GM12878 (cell line): Measurements from ENCODE around the gene AZGP1.

Experiments
- ATF2 ChIP-seq: IDR thresholded peaks from 2 replicates; pipeline ENCODE4 v1.6.1; 2012; ENCODE audit warnings: low read length, inconsistent platforms
- CTCF ChIP-seq, 3 experiments: IDR thresholded peaks in 2 of 3; conservative IDR thresholded peaks in 1 of 3; 2 replicates each; pipeline ENCODE4 v1.5.1; 2011; ENCODE audit warnings: low read depth in 3 of 3, low read length in 3 of 3, mild to moderate bottlenecking in 3 of 3, control low read depth in 2 of 3, moderate library complexity in 2 of 3, inconsistent platforms in 1 of 3, mixed read lengths in 1 of 3; ENCODE audit not compliant: control insufficient read depth in 2 of 3, insufficient read depth in 1 of 3; ENCODE audit errors: extremely low read depth in 1 of 3
- EP300 ChIP-seq, 2 experiments: fragments of 150-350 bp in 1 of 2; IDR thresholded peaks; 2 replicates each; pipeline ENCODE4 v1.6.1; 2011 to 2012; ENCODE audit warnings: low read depth in 2 of 2, low read length in 2 of 2, borderline replicate concordance in 1 of 2, improper control_type of control experiment in 1 of 2, inconsistent platforms in 1 of 2; ENCODE audit not compliant: control insufficient read depth in 1 of 2
- IRF3 ChIP-seq: fragments of 450-650 bp; IDR thresholded peaks from 2 replicates; pipeline ENCODE4 v1.6.1; 2014; ENCODE audit warnings: mild to moderate bottlenecking
- MEF2A ChIP-seq: IDR thresholded peaks from 2 replicates; pipeline ENCODE4 v1.6.1; 2011; ENCODE audit warnings: low read depth, mild to moderate bottlenecking, low read length, moderate library complexity; ENCODE audit not compliant: insufficient read depth
- PBX3 ChIP-seq: IDR thresholded peaks from 2 replicates; pipeline ENCODE4 v1.6.1; 2011; ENCODE audit warnings: mild to moderate bottlenecking, low read depth, low read length, moderate library complexity; ENCODE audit not compliant: insufficient replicate concordance
- POLR2A ChIP-seq: IDR thresholded peaks from 2 replicates; pipeline ENCODE4 v1.6.1; 2011; ENCODE audit warnings: low read depth, mild to moderate bottlenecking, low read length
- RFX5 ChIP-seq: IDR thresholded peaks from 2 replicates; pipeline ENCODE4 v1.6.1; 2011; ENCODE audit warnings: low read depth, low read length, improper control_type of control experiment
- SIN3A ChIP-seq: IDR thresholded peaks from 2 replicates; pipeline ENCODE4 v1.6.1; 2012; ENCODE audit warnings: low read depth, low read length, improper control_type of control experiment
- TAF1 ChIP-seq: IDR thresholded peaks from 2 replicates; pipeline ENCODE4 v1.6.1; 2011; ENCODE audit warnings: mild to moderate bottlenecking, low read depth, low read length, borderline replicate concordance
- ZNF274 ChIP-seq: IDR thresholded peaks from one replicate; pipeline ENCODE4 v1.8.0; 2011; ENCODE audit not compliant: insufficient read length, insufficient read depth
- ZNF384 ChIP-seq: IDR thresholded peaks from 2 replicates; pipeline ENCODE4 v1.6.1; 2012; ENCODE audit warnings: low read depth, mild to moderate bottlenecking, low read length, improper control_type of control experiment, borderline replicate concordance
- TF ChIP-seq, protein P1 (sequence below): fragments of 450-650 bp; IDR thresholded peaks from 2 replicates; pipeline ENCODE4 v1.6.1; 2018; ENCODE audit warnings: borderline replicate concordance, mild to moderate bottlenecking; ENCODE audit not compliant: partially characterized antibody
- TF ChIP-seq, protein P2 (sequence below): fragments of 450-650 bp; formaldehyde crosslinking; IDR thresholded peaks from 2 replicates; pipeline ENCODE4 v1.4.0; 2020; ENCODE audit warnings: mild to moderate bottlenecking, moderate library complexity

GRCh38 chr7:100010901-100011300, 35.1 kb upstream of the AZGP1 start:
- TF ChIP-seq ZNF384 (no peak), EP300 (IDR thresholded peaks at IDR 0.05; ENCODE audit: borderline replicate concordance in 1 of 2, control insufficient read depth in 1 of 2, low read depth in 2 of 2, low read length in 2 of 2) (no peak), IRF3 (no peak), SIN3A (no peak), PBX3 (no peak), POLR2A (no peak), ATF2 (no peak), ZNF274 (no peak), TAF1 (no peak), CTCF (IDR thresholded peaks at IDR 0.05 in 2 of 3, conservative IDR thresholded peaks at IDR 0.05 in 1 of 3; ENCODE audit: control insufficient read depth in 2 of 3, extremely low read depth in 1 of 3, insufficient read depth in 1 of 3, low read depth in 3 of 3, low read length in 3 of 3) (no peak), RFX5 (no peak), MEF2A (no peak)
- TF ChIP-seq, protein P1, sequence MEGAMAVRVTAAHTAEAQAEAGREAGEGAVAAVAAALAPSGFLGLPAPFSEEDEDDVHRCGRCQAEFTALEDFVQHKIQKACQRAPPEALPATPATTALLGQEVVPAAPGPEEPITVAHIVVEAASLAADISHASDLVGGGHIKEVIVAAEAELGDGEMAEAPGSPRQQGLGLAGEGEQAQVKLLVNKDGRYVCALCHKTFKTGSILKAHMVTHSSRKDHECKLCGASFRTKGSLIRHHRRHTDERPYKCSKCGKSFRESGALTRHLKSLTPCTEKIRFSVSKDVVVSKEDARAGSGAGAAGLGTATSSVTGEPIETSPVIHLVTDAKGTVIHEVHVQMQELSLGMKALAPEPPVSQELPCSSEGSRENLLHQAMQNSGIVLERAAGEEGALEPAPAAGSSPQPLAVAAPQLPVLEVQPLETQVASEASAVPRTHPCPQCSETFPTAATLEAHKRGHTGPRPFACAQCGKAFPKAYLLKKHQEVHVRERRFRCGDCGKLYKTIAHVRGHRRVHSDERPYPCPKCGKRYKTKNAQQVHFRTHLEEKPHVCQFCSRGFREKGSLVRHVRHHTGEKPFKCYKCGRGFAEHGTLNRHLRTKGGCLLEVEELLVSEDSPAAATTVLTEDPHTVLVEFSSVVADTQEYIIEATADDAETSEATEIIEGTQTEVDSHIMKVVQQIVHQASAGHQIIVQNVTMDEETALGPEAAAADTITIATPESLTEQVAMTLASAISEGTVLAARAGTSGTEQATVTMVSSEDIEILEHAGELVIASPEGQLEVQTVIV, result no peak
- TF ChIP-seq, protein P2, sequence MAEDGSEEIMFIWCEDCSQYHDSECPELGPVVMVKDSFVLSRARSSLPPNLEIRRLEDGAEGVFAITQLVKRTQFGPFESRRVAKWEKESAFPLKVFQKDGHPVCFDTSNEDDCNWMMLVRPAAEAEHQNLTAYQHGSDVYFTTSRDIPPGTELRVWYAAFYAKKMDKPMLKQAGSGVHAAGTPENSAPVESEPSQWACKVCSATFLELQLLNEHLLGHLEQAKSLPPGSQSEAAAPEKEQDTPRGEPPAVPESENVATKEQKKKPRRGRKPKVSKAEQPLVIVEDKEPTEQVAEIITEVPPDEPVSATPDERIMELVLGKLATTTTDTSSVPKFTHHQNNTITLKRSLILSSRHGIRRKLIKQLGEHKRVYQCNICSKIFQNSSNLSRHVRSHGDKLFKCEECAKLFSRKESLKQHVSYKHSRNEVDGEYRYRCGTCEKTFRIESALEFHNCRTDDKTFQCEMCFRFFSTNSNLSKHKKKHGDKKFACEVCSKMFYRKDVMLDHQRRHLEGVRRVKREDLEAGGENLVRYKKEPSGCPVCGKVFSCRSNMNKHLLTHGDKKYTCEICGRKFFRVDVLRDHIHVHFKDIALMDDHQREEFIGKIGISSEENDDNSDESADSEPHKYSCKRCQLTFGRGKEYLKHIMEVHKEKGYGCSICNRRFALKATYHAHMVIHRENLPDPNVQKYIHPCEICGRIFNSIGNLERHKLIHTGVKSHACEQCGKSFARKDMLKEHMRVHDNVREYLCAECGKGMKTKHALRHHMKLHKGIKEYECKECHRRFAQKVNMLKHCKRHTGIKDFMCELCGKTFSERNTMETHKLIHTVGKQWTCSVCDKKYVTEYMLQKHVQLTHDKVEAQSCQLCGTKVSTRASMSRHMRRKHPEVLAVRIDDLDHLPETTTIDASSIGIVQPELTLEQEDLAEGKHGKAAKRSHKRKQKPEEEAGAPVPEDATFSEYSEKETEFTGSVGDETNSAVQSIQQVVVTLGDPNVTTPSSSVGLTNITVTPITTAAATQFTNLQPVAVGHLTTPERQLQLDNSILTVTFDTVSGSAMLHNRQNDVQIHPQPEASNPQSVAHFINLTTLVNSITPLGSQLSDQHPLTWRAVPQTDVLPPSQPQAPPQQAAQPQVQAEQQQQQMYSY (CRISPR knock-in tag), result no peak
